ENCODE measurements around the gene TMEM19.
A peak's percentile ranks its signal among the peaks of the same experiment; 100 is the strongest.

TMEM19 gene

GRCh38 chr12:71721783-71722505 is 36.1 kb downstream of the TMEM19 start:
- no peak for DNase-seq

DNA sequence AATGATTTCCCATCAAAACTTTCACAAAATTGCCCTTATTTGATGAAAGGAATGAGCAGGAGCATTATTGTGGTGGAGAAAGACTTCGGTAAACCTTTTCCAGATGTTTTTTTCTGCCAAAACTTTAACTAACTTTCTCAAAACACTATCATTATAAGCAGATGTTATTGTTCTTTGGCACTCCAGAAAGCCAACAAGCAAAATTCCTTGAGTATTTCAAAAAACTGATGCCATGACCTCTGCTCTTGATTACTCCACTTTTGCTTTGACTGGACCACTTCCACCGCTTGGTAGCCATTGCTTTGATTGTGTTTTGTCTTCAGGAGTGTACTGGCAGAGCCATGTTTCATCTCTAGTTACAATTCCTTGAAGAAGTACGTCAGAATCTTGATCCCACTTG is 39.1 kb downstream of the TMEM19 start:
- no peak for DNase-seq

DNA sequence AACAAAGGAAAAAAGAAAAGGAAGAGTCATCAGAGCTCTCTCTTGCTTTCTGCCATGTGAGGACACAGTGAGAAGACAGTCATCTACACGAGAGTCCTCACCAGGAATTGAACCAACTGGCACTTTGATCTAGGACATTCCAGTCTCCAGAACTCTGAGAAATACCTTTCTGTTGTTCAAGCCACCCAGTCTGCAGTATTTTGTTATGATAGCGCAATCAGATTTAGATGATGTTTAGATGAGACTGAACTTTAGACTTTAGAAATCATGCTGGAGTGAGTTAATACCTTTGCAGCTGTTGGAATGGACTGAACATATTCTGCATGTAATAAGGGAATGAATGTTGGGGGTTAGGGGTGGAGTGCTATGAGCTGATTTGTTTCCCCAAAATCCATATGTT is 40.7 kb downstream of the TMEM19 start:
- no peak for DNase-seq

GRCh38 chr12:71727958-71728357 is 42.1 kb downstream of the TMEM19 start:
- DNase-seq: no peak

- DNase-seq: no peak
These were observed 45.1 kb downstream of the TMEM19 start for GRCh38 chr12:71730936-71731335.

GRCh38 chr12:71731439-71732356 is 45.8 kb downstream of the TMEM19 start:
- DNase-seq: no peak

- no peak for DNase-seq
These were observed 46.5 kb downstream of the TMEM19 start for GRCh38 chr12:71732357-71732712.

DNA sequence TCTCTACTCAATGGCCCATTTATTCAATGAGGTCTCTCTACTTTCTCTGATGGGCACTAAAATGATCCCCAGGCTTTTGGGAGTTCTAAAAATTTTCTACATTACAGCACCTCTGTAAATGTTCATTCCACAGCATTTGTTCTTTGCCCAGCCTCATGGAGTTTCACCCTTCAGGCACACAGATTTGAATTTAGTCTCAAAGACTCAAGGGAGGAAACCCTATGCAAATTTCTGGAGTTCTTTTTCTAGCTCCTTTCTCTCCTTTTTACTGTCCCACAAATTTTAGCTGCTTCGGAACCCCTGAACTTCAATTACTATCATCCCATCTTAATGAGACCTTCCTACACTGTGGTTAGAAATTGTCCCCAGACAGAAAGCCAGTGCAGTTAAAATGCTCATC is 51.3 kb downstream of the TMEM19 start:
- no peak for DNase-seq

DNA sequence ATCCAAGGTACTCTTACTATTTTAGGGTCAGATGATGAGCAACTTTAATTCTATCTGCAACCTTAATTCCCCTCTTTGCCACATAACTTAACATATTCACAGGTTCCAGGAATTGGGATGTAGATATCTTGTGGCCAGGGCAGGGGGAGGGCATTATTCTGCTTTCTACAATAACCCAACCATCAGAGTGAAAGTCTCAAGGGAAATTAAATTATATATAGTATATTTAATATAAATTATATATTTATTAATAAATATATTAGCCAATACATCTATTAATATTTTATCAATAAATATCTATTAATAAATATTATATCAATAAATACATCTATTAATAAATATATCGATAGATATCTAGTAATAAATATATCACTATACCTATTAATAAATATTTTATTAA is 57.1 kb downstream of the TMEM19 start:
- no peak for DNase-seq

GRCh38 chr12:71744522-71745300 is 58.8 kb downstream of the TMEM19 start:
- DNase-seq: no peak

DNA sequence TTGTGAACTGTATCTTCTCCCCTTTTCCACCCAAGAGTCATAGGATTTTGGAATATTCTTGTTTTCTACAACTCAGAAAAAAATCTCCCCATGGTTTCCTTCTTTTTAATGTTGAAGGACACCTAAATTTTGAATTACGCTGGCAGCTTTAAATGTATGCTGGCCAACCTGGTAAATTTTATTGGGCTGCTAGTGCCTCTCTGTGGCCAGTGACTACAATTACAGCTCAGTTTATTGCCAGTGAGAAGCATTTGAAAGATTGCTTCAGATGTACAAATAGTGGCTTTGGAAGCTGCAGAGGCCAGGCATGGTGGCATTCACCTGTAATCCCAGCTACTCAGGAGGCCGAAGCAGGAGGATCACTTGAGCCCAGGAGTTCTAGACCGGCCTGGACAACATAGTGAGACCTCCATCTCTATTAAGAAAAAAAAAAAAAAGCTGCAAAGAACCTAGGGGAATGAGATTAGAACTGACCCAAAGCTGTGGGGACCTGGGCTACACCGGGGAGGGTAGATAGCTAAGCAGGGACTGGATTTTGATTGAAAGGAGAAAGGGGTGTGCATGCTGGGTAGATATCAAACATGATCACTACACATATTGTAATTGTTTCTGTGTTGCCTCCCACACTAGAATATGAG is 61.2 kb downstream of the TMEM19 start:
- peak; percentile 24 for DNase-seq

DNA sequence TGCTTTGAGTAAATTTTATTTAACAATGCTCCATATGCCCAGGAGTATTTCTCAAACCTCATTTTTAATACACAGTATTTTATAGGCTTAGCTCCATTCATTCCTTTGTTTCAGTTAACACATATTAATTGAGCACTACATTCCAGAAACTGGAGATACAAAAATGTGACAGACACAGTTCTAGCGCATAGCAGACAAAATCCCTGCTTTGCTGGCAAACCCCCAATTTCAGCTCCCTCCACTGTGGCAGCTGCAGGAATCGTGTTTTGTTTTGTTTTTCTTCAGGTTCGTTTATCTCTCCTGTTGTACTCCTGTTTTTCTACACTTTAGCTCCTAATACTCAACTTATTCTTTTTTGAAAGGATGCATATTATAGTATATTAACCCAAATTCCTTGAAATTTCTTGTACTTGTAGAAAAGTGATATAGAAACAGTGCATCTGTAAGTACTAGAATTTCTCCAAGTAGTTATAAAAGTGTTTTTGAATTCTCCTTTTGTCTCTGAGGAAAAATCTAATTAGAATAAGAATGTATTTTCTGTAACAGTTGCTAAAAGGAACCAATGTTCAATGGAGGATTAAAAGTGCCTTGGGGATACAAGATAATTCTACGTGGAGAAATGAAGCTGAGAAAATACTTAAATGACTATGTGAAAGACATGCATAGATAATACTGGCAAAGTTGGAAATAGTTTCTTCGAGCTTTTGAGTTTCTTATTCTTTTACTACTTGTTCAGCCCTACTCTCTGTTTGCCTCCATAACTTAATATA is 62.4 kb downstream of the TMEM19 start:
- no peak for DNase-seq

DNA sequence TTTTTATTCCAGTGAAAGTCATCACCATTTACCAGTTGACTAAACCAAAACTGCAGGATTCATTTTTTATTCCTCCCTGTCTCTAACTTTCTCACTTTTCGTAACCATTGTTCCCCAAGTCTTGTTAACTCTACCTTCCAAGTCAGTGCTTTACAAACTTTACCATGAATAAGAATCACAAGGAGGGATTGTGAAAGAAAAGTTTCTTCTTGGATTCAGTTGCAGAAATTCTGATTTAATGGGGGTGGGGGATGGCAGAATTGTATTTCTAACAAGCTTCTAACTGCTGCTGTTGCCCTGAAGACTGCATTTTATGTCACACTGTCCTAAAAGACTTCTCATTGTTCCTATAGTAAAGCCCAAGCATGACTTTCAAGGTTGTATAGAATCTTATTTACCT is 63.8 kb downstream of the TMEM19 start:
- no peak for DNase-seq

DNA sequence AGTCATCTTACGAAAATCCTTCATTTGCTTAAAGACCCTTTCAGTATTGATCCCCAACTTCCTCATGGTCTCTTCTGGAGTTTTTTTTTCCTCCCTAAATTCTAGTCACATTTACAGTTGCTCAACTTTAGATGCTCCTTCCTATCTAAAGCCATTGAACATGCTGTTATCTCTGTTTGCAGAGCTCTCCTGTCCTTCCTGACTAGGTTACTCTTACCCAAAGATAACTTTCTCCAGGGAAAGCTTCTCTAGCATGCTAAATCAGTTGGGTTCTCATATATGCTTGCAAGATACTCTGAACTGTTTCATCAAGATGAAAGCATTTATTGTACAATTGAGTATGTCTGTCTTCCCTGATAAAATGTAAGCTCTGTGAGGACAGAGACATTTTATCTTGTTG is 67.0 kb downstream of the TMEM19 start:
- DNase-seq: no peak

All from amniotic stem cell (primary cell).